Activated T-helper 2 cell treated with anti-CD3 and anti-CD28 coated beads, Interferon-gamma antibody, Interleukin-2, Interleukin-4, amounts not matched to agents 10 μg/mL and 5 μg/mL and 100 μg/mL, durations not matched to agents 14 hours and 24 hours and 36 hours (primary cell): ENCODE results near the gene BMP8A. TPM values are rescaled to one million over a fixed set of nuclear protein-coding genes. Genes with fewer than 3 reads are reported as not detected.
A peak's percentile ranks its signal among the peaks of the same experiment; 100 is the strongest.
"Not testable (repeated sequence)": the region's sequence is repeated elsewhere in the genome, so short reads cannot be mapped to it uniquely, and the experiment has no call there.

ENCODE experiments used
- DNase-seq: peaks from one replicate; pipeline ENCODE4 v3.0.0; 2021; ENCODE audit warnings: low spot score
- H3K27ac Mint-ChIP-seq: one replicate; pipeline ENCODE4 v1.8.0; 2021; ENCODE audit warnings: mixed read lengths
- H3K27me3 Mint-ChIP-seq: one replicate; pipeline ENCODE4 v1.8.0; 2021; ENCODE audit warnings: low read depth, mixed read lengths
- H3K36me3 Mint-ChIP-seq: one replicate; pipeline ENCODE4 v1.8.0; 2021; ENCODE audit warnings: low read depth, mixed read lengths
- H3K4me1 Mint-ChIP-seq: one replicate; pipeline ENCODE4 v1.8.0; 2021; ENCODE audit warnings: low read depth, mixed read lengths
- H3K4me3 Mint-ChIP-seq: one replicate; pipeline ENCODE4 v1.8.0; 2021; ENCODE audit warnings: low read depth, mild to moderate bottlenecking, moderate library complexity, mixed read lengths
- H3K9me3 Mint-ChIP-seq: one replicate; pipeline ENCODE4 v1.8.0; 2021; ENCODE audit warnings: mixed read lengths
- intact Hi-C: fragments of 100-400 bp; cut with micrococcal nuclease; formaldehyde crosslinking; loops from one replicate; pipeline ENCODE4 v1.15.1; 2023
- total RNA-seq: library from RNA; stranded (reverse); gene quantifications from 2 replicates; pipeline ENCODE4 v1.2.3, GENCODE V29; 2022

The BMP8A gene
- total RNA-seq, 1 donor from 2014 or later: 0.11 TPM

DNA sequence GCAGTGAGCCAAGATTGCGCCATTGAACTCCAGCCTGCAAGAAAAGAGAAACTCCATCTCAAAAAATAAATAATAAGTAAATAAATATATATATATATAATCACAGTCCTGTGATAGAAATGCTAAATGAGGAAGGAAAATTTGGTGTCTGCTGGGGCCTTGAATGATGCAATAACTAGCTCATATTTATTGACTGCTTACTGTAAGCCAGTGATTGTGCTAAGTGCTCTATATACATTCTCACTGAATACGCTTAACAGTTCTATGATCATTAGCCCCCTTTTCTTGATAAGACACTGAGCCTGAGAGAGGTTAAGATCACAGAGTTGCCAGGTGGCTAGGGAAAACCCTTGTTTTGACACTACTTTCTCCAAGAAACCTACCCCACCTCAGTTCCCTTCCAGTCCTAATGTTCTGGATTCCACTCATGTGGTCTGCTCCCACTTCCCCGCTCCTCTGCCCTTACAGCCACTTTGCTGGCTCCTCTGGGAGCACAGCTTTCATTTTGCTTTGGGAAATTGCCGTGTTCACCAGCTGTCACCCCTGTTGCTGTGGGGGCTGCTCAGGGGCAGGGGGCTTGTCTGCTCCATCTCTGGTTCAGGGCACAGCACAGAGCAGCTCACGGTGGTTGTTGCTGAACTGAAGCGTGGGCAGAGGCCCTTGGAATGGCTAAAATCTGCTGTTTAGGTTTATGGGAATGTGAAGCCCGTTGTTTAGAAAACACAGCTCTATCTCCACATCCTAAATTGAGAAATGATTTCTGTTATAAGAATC is 2.5 kb upstream of the BMP8A start:
- Mint-ChIP-seq H3K4me3 (no peak overlapping the region), H3K9me3 (no peaks in the 10 kb centered on the region), H3K36me3 (peaks cover 19% of the 10 kb centered on the region), H3K27me3 (peaks cover 23% of the 10 kb centered on the region), H3K27ac (no peak overlapping the region), H3K4me1 (no peaks in the 10 kb centered on the region)
- intact Hi-C loops: no loop called here
- no peak for DNase-seq

DNA sequence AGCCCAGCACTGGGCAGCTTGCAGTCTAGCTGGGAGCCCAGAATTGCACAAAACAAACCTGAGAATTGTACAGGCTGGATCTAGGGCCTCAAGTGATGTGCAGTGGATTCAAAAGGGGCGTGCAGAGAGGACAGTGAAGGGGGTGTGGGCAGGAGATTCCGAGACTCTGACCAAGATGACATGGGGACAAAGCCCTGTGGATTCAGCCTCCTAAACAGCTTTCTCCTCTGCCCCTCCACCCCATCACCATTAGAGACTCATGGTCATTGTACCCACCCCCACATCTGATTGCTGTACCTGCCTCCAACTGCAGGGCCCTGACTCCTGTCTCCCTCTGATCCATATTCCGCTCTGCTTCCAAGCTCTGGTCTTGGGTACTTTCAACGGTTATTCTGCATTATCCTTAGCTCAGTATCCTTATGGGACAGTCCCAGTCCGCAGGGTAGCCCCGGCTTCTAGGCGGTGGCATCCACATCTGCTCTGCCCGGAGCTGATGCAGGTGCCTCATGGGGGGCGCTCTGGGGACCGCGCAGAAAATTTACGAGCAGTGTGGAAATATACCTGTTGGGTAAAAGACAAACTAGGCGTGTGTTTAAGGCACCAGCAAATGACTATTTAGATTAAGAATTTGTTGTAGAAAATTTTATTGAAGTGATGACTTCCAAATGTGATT is 1.7 kb upstream of the BMP8A start:
- intact Hi-C loops: no loop called here
- no peak for DNase-seq
- Mint-ChIP-seq H3K36me3 (peaks cover 14% of the 10 kb centered on the region), H3K4me1 (no peaks in the 10 kb centered on the region), H3K27ac (no peak overlapping the region), H3K27me3 (peaks cover 29% of the 10 kb centered on the region), H3K4me3 (no peak overlapping the region), H3K9me3 (no peaks in the 10 kb centered on the region)

DNA sequence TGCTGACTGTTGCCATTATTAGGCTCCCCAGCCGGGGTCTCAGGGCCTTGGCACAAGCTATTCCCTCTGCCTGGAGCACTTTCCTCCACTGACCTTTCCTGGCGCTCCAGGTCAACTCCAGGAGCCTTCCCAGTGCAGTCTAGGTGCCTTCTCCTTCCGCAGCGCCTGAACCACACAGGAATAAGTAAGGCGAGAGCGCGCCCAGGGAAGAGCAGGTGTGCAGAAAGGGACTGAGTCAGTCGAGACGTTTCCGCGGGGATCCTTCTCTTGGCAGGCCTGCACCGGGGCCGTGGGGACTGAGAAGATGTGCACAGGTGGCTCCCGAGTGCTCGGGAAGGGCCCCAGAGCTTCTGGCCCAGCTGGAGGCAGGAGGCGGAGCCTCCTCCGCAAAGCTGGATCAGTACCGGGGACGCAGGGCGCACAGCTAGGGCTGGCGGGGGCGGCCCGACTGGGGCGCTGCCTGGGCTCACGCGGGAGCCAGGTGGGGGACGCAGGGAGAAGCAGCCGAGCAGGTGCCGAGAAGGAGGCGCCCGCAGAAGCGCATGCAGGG is 765 bp upstream of the BMP8A start:
- Mint-ChIP-seq H3K9me3 (no peaks in the 10 kb centered on the region), H3K4me1 (no peaks in the 10 kb centered on the region), H3K27ac (no peak overlapping the region), H3K27me3 (peaks cover 29% of the 10 kb centered on the region), H3K4me3 (peak overlapping the region; percentile 57), H3K36me3 (peaks cover 7% of the 10 kb centered on the region)
- intact Hi-C loops: no loop called here
- no peak for DNase-seq

DNA sequence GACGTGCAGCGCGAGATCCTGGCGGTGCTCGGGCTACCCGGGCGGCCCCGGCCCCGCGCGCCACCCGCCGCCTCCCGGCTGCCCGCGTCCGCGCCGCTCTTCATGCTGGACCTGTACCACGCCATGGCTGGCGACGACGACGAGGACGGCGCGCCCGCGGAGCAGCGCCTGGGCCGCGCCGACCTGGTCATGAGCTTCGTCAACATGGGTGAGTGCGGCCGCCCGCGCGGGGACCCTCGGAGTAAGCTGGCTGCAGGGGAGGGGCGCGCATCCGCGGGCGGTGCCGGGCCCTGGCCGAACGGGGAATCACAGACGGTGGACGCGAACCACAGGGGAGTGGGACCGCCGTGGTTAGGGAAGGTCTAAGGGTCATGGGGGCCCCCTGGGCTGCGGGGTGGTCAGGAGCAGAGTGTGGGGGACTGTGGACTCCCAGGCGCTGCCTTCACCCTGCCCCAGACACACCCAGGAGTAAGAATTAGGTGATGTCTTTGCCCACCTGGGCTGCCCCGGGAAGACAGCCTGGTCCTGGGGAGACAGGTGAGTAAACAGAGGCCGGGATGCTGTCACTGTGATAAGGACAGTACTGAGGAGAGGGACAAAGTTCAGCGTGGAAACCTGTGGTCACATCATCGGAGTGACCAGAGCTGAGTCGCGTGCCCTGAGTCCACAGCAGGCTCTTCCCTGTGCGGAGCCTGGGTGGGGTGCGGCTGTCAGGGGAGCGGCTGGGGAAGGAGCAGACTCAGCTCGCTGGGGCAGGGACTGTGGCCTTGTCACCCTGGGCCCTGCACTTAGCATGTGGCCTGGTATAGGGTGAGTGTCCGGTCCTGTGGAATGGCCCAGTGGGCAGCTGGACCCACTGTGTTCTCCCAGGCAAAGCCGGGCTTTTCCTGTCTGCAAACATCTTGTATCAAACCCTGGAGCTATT is 944 bp downstream of the BMP8A start:
- intact Hi-C loops, H3K4me1 Mint-ChIP-seq, H3K36me3 Mint-ChIP-seq, H3K9me3 Mint-ChIP-seq, DNase-seq, H3K27ac Mint-ChIP-seq: not testable (repeated sequence)
- peaks cover 32% of the 10 kb centered on the region for H3K27me3 Mint-ChIP-seq
- peak overlapping the region; percentile 52 for H3K4me3 Mint-ChIP-seq

DNA sequence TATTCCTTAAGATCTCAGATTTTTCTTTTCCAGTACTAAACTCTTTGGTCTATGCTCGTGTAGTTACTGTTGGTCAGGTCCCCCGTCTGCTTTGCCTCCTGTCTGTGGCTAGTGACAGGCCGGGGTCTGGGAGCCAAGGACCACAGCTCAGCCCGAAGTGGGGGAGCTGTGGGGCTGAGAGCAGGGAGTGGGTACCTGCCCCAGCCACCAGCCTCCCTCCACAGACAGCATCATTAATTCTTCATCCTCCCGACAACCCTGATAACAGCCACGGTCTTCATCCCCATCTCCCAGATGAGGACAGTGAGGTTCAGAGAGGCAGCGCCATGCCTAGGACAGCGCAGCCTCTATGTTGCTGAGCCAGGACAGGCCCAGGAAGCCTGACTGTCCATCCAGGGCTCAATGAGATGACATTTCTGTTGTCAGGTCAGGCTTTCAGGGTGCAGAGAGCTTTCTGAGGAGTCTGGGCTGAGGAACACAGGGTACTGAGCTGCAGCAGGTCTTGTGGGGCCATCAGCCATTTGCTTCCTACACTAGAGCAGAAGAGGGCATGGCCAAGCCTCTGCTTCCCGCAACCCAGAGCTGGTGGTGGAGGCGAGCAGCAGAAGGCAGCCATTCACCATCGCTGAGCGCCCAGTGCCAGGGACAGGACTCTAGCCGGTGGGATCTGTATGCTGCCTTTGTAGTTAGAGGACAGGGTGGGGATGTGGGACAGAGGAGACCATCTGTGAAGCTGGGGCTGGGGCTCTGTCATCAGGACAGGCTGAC is 1.8 kb downstream of the BMP8A start:
- H3K36me3 Mint-ChIP-seq, DNase-seq, H3K9me3 Mint-ChIP-seq, H3K27ac Mint-ChIP-seq, H3K4me1 Mint-ChIP-seq, intact Hi-C loops: not testable (repeated sequence)
- peaks cover 32% of the 10 kb centered on the region for H3K27me3 Mint-ChIP-seq
- peak overlapping the region; percentile 56 for H3K4me3 Mint-ChIP-seq

DNA sequence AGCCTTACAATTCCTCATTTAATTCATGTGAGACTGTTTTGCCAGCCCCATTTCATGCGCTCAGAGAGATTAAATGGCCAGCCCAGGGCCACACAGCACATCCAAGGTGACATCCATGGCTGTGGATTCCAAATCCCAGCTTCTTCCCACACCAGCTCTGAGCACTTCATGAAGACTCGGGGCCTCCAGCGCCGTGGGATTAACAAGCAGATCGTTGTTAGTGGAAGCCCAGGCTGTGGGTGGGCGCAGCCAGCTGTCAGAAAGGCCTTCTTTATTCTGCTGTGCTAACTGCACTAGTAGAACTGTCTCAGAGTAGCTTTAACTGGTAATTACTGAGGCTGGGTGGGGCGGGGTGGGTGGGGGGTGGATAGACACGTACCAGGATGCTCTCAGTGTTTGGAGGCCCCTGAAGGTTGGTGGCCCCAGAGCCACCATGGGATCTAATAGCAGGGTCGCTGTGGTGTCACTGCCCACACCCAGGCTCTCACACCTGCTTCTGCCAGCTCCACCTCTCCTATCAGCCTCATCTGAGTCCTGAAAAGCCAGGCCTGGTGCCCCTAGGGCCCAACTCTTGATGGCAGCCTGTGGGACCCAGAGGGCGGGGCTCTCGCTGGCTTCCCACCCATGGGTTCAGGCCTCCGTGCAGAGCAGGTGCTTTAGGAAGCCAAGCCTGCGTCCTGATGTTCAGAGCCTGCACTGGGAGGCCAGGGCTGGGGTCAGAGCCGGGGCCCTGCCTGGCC is 3.4 kb downstream of the BMP8A start:
- DNase-seq: no peak
- intact Hi-C loops: no loop called here
- no peak overlapping the region for H3K4me3 Mint-ChIP-seq
- peaks cover 32% of the 10 kb centered on the region for H3K27me3 Mint-ChIP-seq
- no peaks in the 10 kb centered on the region for H3K36me3 Mint-ChIP-seq
- H3K9me3 Mint-ChIP-seq: no peaks in the 10 kb centered on the region
- H3K4me1 Mint-ChIP-seq: no peaks in the 10 kb centered on the region
- no peak overlapping the region for H3K27ac Mint-ChIP-seq

DNA sequence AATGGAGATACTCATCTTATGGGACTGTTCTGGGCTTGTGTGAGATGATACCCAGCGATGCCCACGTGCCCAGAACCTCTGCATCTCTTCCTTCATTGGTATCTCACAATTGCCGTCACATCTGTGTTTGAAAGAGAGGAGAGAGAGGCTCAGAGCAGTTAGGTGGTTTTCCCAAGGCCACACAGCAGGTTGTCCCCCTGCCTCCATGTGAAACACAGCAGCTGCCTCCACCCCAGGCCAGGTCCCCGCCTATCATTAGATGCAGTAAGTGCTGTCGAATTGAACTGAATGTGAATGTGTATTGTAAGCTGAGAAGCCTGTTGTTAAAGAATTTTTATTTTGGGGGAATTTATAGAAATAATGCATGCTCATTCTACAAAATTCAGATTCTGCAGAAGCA is 5.1 kb downstream of the BMP8A start:
- peaks cover 26% of the 10 kb centered on the region for H3K27me3 Mint-ChIP-seq
- H3K36me3 Mint-ChIP-seq, intact Hi-C loops: not testable (repeated sequence)

DNA sequence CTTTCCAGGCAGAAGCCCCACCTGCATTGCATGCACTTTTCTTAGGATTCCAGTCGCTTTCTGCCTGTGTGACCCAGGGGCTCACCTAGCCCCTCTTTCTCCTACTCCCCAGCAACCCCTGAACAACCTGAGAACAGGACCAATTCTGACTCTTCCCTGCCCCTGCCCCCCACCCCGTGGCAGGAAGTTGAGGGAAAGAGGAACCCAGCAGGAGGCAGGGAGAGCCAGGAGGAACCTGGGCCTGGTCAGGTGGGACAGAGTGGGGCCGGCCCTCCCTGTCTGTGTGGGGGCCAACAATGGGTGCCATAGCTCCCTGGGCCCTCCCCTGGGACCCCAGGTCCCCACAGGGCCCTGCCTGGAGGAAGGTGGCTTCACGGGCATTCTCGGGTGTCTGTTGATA is 6.1 kb downstream of the BMP8A start:
- intact Hi-C loops: no loop called here
- DNase-seq: no peak
- Mint-ChIP-seq H3K4me1 (no peaks in the 10 kb centered on the region), H3K9me3 (no peaks in the 10 kb centered on the region), H3K27ac (no peak overlapping the region), H3K27me3 (peaks cover 25% of the 10 kb centered on the region), H3K36me3 (no peaks in the 10 kb centered on the region), H3K4me3 (no peak overlapping the region)

More for the DNA sequence above, 5.1 kb downstream of the BMP8A start:
- H3K9me3 Mint-ChIP-seq, H3K27ac Mint-ChIP-seq, H3K4me1 Mint-ChIP-seq, DNase-seq, H3K4me3 Mint-ChIP-seq: not testable (repeated sequence)

DNA sequence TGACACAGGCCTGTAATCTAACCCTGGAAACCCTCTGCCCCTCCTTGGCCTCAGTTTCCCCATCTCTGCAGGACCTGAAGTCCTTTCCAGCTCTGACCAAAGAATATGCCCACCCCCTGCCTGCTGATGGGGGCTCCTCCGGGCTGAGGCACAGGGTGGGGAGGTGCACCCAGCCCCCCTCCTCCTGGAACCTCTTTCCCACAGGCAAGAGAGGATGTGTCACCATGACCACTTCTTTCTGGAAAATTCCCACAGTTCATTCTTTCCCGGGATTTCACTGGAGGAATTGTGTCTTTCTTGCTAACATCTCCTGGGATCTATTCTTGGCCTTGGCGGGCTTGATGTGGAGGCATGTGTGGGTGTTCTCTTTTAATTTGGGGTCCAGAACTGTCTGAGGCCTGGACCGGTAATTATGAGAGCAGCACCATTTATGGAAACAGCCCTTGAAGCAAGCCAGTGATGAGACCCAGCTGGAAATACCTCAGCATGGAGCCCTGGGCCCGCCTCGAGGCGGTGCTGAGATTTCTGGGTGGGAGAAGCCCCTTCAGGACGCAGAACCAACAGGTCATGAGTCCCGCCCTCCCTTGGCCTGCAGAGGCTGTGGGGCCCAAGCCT is 6.8 kb downstream of the BMP8A start:
- H3K4me1 Mint-ChIP-seq, DNase-seq, intact Hi-C loops, H3K9me3 Mint-ChIP-seq, H3K4me3 Mint-ChIP-seq, H3K27ac Mint-ChIP-seq, H3K36me3 Mint-ChIP-seq: not testable (repeated sequence)
- H3K27me3 Mint-ChIP-seq: peaks cover 19% of the 10 kb centered on the region

DNA sequence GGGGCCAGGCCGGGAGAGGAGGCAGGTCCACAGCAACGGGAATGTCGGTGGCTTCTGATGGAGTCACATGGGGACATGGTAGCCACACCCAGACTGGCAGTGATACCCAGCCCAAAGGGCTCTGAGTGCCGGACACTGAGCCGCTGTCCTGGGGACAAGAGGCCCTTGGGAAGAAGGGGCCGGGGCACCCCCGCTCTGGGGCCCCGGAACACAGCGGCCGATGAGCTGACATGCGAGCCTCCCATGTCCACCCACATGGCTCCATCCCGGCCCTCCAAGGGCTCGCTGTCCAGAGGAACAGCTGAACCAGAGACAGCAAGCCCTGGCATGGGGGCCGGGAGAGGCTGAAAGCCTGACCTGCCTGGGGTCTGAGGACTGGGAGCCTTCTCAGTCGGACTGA is 7.4 kb downstream of the BMP8A start:
- DNase-seq, H3K4me3 Mint-ChIP-seq, H3K36me3 Mint-ChIP-seq, H3K4me1 Mint-ChIP-seq, H3K27ac Mint-ChIP-seq, intact Hi-C loops, H3K9me3 Mint-ChIP-seq: not testable (repeated sequence)
- peaks cover 14% of the 10 kb centered on the region for H3K27me3 Mint-ChIP-seq

DNA sequence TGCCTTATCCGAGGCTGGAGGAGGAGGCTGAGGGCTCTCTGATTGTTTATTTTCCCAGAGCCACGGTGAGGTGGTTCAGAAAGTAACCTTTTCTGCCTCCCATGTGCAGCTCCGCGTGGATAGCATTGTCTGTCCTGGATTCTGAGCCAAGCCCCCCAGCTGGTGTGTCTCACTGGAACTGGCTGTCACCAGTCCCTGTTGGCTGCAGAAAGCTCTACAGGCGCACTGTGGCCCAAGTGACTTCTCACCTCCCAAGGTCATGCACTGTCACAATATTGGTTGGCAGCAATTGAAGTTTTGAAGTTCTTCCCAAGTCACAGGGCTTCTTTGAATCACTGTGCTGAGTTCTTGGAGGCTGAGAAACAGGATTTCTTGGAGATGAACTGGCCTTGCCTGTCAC is 8.2 kb downstream of the BMP8A start:
- Mint-ChIP-seq H3K36me3 (no peaks in the 10 kb centered on the region), H3K27me3 (peaks cover 6% of the 10 kb centered on the region), H3K9me3 (no peaks in the 10 kb centered on the region), H3K27ac (no peak overlapping the region), H3K4me3 (no peak overlapping the region), H3K4me1 (no peaks in the 10 kb centered on the region)
- intact Hi-C loops: no loop called here
- no peak for DNase-seq
